ENCODE data around the gene RIIAD1. TPM values are rescaled to one million over a fixed set of nuclear protein-coding genes. Genes with fewer than 3 reads are reported as not detected.

RIIAD1 gene
- total and polyA plus RNA-seq, 3 experiments from 2014 or later, result not detected

GRCh38 chr1:151705753-151706463, 15.4 kb upstream of the RIIAD1 start:
- no peak overlapping the region for H3K4me3 ChIP-seq (ENCODE audit: low read length)

GRCh38 chr1:151706464-151707415, 14.6 kb upstream of the RIIAD1 start:
- Mint-ChIP-seq H3K4me3 (no peak overlapping the region), H3K4me1 (peaks cover 5 to 18% (median 8%) of the 10 kb centered on the region in 3 donors), H3K27ac (peak overlapping the region in 1 of 8 donors; percentile 38), H3K9me3 (no peaks in the 10 kb centered on the region), H3K27me3 (peaks cover 0 to 4% of the 10 kb centered on the region in 2 donors), H3K36me3 (no peaks in the 10 kb centered on the region)
- H3K36me3 ChIP-seq (ENCODE audit: insufficient read depth, low read length), result no peaks in the 10 kb centered on the region
- CTCF ChIA-PET, result interaction anchor here (1.4 kb wide), 1 partner anchor 10 kb away, joined by 3 read pairs; no protein-coding TSS in a partner anchor
- POLR2A ChIA-PET, result no interaction called here
- no peak overlapping the region for H3K4me3 ChIP-seq (ENCODE audit: low read length)
- no peak for DNase-seq
- H3K9me3 ChIP-seq (ENCODE audit: low read length), result no peaks in the 10 kb centered on the region
- H3K4me1 ChIP-seq (ENCODE audit: insufficient read depth, low read length), result no peaks in the 10 kb centered on the region
- no peak overlapping the region for H3K27ac ChIP-seq (ENCODE audit: low read depth, low read length)
- no peaks in the 10 kb centered on the region for H3K27me3 ChIP-seq (ENCODE audit: insufficient read depth, low read length, poor library complexity, severe bottlenecking)

More at GRCh38 chr1:151705753-151706463, 15.4 kb upstream of the RIIAD1 start:
- Mint-ChIP-seq H3K4me1 (peaks cover 5 to 18% (median 8%) of the 10 kb centered on the region in 3 donors), H3K9me3 (no peaks in the 10 kb centered on the region), H3K27ac (no peak overlapping the region), H3K36me3 (peaks cover 0 to 3% (median 0%) of the 10 kb centered on the region in 3 donors), H3K4me3 (no peak overlapping the region), H3K27me3 (no peaks in the 10 kb centered on the region)
- no peaks in the 10 kb centered on the region for H3K27me3 ChIP-seq (ENCODE audit: insufficient read depth, low read length, poor library complexity, severe bottlenecking)
- ChIA-PET CTCF (interaction anchor here (0.9 kb wide), 1 partner anchor 10 kb away, joined by 5 read pairs; no protein-coding TSS in a partner anchor), POLR2A (no interaction called here)
- H3K9me3 ChIP-seq (ENCODE audit: low read length), result no peaks in the 10 kb centered on the region
- H3K4me1 ChIP-seq (ENCODE audit: insufficient read depth, low read length), result no peaks in the 10 kb centered on the region
- no peak overlapping the region for H3K27ac ChIP-seq (ENCODE audit: low read depth, low read length)
- no peak for DNase-seq
- H3K36me3 ChIP-seq (ENCODE audit: insufficient read depth, low read length), result no peaks in the 10 kb centered on the region

GRCh38 chr1:151707541-151708065, 13.7 kb upstream of the RIIAD1 start:
- Histone ChIP-seq H3K4me3 (ENCODE audit: low read length) (no peak overlapping the region), H3K27me3 (ENCODE audit: insufficient read depth, low read length, poor library complexity, severe bottlenecking) (no peaks in the 10 kb centered on the region), H3K4me1 (ENCODE audit: insufficient read depth, low read length) (no peaks in the 10 kb centered on the region), H3K36me3 (ENCODE audit: insufficient read depth, low read length) (no peaks in the 10 kb centered on the region), H3K27ac (ENCODE audit: low read depth, low read length) (no peak overlapping the region), H3K9me3 (ENCODE audit: low read length) (no peaks in the 10 kb centered on the region)
- Mint-ChIP-seq H3K27me3 (peaks cover 5 to 7% of the 10 kb centered on the region in 2 donors), H3K4me3 (no peak overlapping the region), H3K27ac (no peak overlapping the region), H3K9me3 (no peaks in the 10 kb centered on the region), H3K36me3 (no peaks in the 10 kb centered on the region), H3K4me1 (peaks cover 5 to 17% (median 7%) of the 10 kb centered on the region in 3 donors)
- ChIA-PET CTCF (interaction anchor here (1.4 kb wide), 1 partner anchor 11 kb away, joined by 3 read pairs; no protein-coding TSS in a partner anchor), POLR2A (no interaction called here)
- no peak for DNase-seq

GRCh38 chr1:151708891-151709290, 12.4 kb upstream of the RIIAD1 start:
- H3K27me3 ChIP-seq (ENCODE audit: insufficient read depth, low read length, poor library complexity, severe bottlenecking), result no peaks in the 10 kb centered on the region
- CTCF ChIA-PET, result no interaction called here

GRCh38 chr1:151710187-151710840, 11.0 kb upstream of the RIIAD1 start:
- DNase-seq, result no peak
- Mint-ChIP-seq H3K4me1 (peaks cover 0 to 3% (median 3%) of the 10 kb centered on the region in 3 donors), H3K27me3 (peaks cover 20 to 31% of the 10 kb centered on the region in 2 donors), H3K36me3 (no peaks in the 10 kb centered on the region), H3K27ac (no peak overlapping the region), H3K4me3 (no peak overlapping the region), H3K9me3 (no peaks in the 10 kb centered on the region)
- ChIA-PET POLR2A (no interaction called here), CTCF (no interaction called here)
- Histone ChIP-seq H3K27me3 (ENCODE audit: insufficient read depth, low read length, poor library complexity, severe bottlenecking) (no peaks in the 10 kb centered on the region), H3K27ac (ENCODE audit: low read depth, low read length) (no peak overlapping the region), H3K4me1 (ENCODE audit: insufficient read depth, low read length) (no peaks in the 10 kb centered on the region), H3K36me3 (ENCODE audit: insufficient read depth, low read length) (no peaks in the 10 kb centered on the region), H3K4me3 (ENCODE audit: low read length) (no peak overlapping the region), H3K9me3 (ENCODE audit: low read length) (no peaks in the 10 kb centered on the region)

More at GRCh38 chr1:151708891-151709290, 12.4 kb upstream of the RIIAD1 start:
- Mint-ChIP-seq H3K4me1 (peaks cover 0 to 6% (median 3%) of the 10 kb centered on the region in 3 donors), H3K27me3 (peaks cover 8 to 16% of the 10 kb centered on the region in 2 donors), H3K4me3 (no peak overlapping the region), H3K36me3 (no peaks in the 10 kb centered on the region), H3K9me3 (no peaks in the 10 kb centered on the region), H3K27ac (no peak overlapping the region)
- no peak for DNase-seq
- H3K27ac ChIP-seq (ENCODE audit: low read depth, low read length), result no peak overlapping the region
- no peak overlapping the region for H3K4me3 ChIP-seq (ENCODE audit: low read length)
- no peaks in the 10 kb centered on the region for H3K4me1 ChIP-seq (ENCODE audit: insufficient read depth, low read length)
- H3K36me3 ChIP-seq (ENCODE audit: insufficient read depth, low read length), result no peaks in the 10 kb centered on the region
- POLR2A ChIA-PET, result no interaction called here
- H3K9me3 ChIP-seq (ENCODE audit: low read length), result no peaks in the 10 kb centered on the region

- ChIA-PET POLR2A (no interaction called here), CTCF (no interaction called here)
- Histone ChIP-seq H3K36me3 (ENCODE audit: insufficient read depth, low read length) (no peaks in the 10 kb centered on the region), H3K4me3 (ENCODE audit: low read length) (no peak overlapping the region), H3K4me1 (ENCODE audit: insufficient read depth, low read length) (no peaks in the 10 kb centered on the region), H3K27me3 (ENCODE audit: insufficient read depth, low read length, poor library complexity, severe bottlenecking) (no peaks in the 10 kb centered on the region), H3K27ac (ENCODE audit: low read depth, low read length) (no peak overlapping the region), H3K9me3 (ENCODE audit: low read length) (no peaks in the 10 kb centered on the region)
- peaks cover 0 to 3% (median 2%) of the 10 kb centered on the region in 3 donors for H3K4me1 Mint-ChIP-seq
- no peaks in the 10 kb centered on the region for H3K9me3 Mint-ChIP-seq
- peaks cover 27 to 40% of the 10 kb centered on the region in 2 donors for H3K27me3 Mint-ChIP-seq
- no peak for DNase-seq
- no peak overlapping the region for H3K27ac Mint-ChIP-seq
- no peak overlapping the region for H3K4me3 Mint-ChIP-seq
- H3K36me3 Mint-ChIP-seq, result no peaks in the 10 kb centered on the region
Measured at GRCh38 chr1:151711044-151711800, 10.1 kb upstream of the RIIAD1 start.

GRCh38 chr1:151711951-151712350, 9.4 kb upstream of the RIIAD1 start:
- Histone ChIP-seq H3K4me1 (ENCODE audit: insufficient read depth, low read length) (peaks cover 3% of the 10 kb centered on the region), H3K9me3 (ENCODE audit: low read length) (no peaks in the 10 kb centered on the region), H3K27me3 (ENCODE audit: insufficient read depth, low read length, poor library complexity, severe bottlenecking) (peaks cover 3% of the 10 kb centered on the region), H3K4me3 (ENCODE audit: low read length) (no peak overlapping the region), H3K36me3 (ENCODE audit: insufficient read depth, low read length) (no peaks in the 10 kb centered on the region), H3K27ac (ENCODE audit: low read depth, low read length) (no peak overlapping the region)
- Mint-ChIP-seq H3K4me1 (peaks cover 3 to 7% (median 4%) of the 10 kb centered on the region in 3 donors), H3K9me3 (no peaks in the 10 kb centered on the region), H3K4me3 (peak overlapping the region in 1 of 7 donors; percentile 27), H3K27ac (no peak overlapping the region), H3K36me3 (no peaks in the 10 kb centered on the region), H3K27me3 (peaks cover 29 to 44% of the 10 kb centered on the region in 2 donors)
- DNase-seq, result no peak
- ChIA-PET CTCF (no interaction called here), POLR2A (no interaction called here)
